ENCODE measurements around the gene SEPTIN7.

DNA sequence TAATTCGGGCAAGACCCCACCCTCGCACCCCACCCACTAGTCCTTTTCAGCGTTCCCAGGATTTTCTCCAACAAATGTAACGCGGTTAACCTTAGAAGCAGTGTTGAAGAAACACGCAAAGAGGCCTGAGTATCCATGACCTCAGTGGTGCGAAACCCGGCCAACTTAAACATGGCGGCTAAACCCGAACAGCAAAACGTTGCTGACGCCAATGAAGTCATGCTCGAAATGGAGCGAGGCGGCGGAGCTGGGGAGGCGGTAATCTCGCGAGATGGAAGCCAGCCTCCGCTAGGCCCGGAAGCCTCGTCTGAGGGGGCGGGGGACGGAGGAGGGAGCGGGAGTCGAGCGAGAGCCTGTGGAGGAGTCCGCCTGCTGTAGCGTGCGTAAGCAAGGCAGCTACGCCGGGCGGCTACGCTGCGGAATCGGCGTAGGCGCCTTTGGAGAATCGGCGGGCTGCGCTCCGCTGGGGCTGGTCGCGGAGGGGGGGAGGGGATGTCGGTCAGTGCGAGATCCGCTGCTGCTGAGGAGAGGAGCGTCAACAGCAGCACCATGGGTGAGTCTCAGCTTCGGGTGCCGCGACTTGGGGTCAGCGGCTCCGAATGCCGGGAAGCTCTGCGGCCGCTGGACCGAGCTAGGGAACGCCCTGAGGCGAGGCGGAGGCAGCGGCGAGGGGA lies at the start of gene SEPTIN7:
- TF ChIP-seq, protein P1, sequence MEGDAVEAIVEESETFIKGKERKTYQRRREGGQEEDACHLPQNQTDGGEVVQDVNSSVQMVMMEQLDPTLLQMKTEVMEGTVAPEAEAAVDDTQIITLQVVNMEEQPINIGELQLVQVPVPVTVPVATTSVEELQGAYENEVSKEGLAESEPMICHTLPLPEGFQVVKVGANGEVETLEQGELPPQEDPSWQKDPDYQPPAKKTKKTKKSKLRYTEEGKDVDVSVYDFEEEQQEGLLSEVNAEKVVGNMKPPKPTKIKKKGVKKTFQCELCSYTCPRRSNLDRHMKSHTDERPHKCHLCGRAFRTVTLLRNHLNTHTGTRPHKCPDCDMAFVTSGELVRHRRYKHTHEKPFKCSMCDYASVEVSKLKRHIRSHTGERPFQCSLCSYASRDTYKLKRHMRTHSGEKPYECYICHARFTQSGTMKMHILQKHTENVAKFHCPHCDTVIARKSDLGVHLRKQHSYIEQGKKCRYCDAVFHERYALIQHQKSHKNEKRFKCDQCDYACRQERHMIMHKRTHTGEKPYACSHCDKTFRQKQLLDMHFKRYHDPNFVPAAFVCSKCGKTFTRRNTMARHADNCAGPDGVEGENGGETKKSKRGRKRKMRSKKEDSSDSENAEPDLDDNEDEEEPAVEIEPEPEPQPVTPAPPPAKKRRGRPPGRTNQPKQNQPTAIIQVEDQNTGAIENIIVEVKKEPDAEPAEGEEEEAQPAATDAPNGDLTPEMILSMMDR (IDR thresholded peaks at IDR 0.05; ENCODE audit: low read length), result no peak
- TF ChIP-seq EZH2 (IDR thresholded peaks at IDR 0.05; ENCODE audit: borderline replicate concordance, low read length), result no peak

Measured in OCI-LY1 (cell line).